ENCODE measurements around the gene VTI1A. TPM values are rescaled to one million over a fixed set of nuclear protein-coding genes. Genes with fewer than 3 reads are reported as not detected.
"Not testable (repeated sequence)": the region's sequence is repeated elsewhere in the genome, so short reads cannot be mapped to it uniquely, and the experiment has no call there.

The VTI1A gene
- polyA plus RNA-seq, 1 donor = 26.2 TPM

GRCh38 chr10:112542823-112543222, 95.8 kb downstream of the VTI1A start:
- not testable (repeated sequence) for DNase-seq

- DNase-seq = no peak
Observed at GRCh38 chr10:112546474-112546873, 99.5 kb downstream of the VTI1A start.

- DNase-seq = no peak
Observed at GRCh38 chr10:112548535-112549276, 101.7 kb downstream of the VTI1A start.

- no peak for DNase-seq
Observed at GRCh38 chr10:112552593-112553110, 105.6 kb downstream of the VTI1A start.

GRCh38 chr10:112553315-112553714, 106.3 kb downstream of the VTI1A start:
- DNase-seq = no peak

- DNase-seq = no peak
Observed at GRCh38 chr10:112554263-112554662, 107.2 kb downstream of the VTI1A start.

- DNase-seq = no peak
Observed at GRCh38 chr10:112557197-112557596, 110.2 kb downstream of the VTI1A start.

GRCh38 chr10:112558476-112559142, 111.6 kb downstream of the VTI1A start:
- no peak for DNase-seq

- DNase-seq = no peak
Observed at GRCh38 chr10:112559349-112559748, 112.3 kb downstream of the VTI1A start.

GRCh38 chr10:112562122-112562521, 115.1 kb downstream of the VTI1A start:
- DNase-seq = no peak

GRCh38 chr10:112562809-112563663, 116.0 kb downstream of the VTI1A start:
- no peak for DNase-seq

- DNase-seq = no peak
Observed at GRCh38 chr10:112564337-112564736, 117.3 kb downstream of the VTI1A start.

- peak; percentile 79 for DNase-seq
Observed at GRCh38 chr10:112565434-112566053, 118.5 kb downstream of the VTI1A start.

- no peak for DNase-seq
Observed at GRCh38 chr10:112570585-112570984, 123.6 kb downstream of the VTI1A start.

- DNase-seq = no peak
Observed at GRCh38 chr10:112579578-112579977, 132.6 kb downstream of the VTI1A start.

- no peak for DNase-seq
Observed at GRCh38 chr10:112580267-112580666, 133.3 kb downstream of the VTI1A start.

GRCh38 chr10:112581921-112582320, 134.9 kb downstream of the VTI1A start:
- no peak for DNase-seq

- no peak for DNase-seq
Observed at GRCh38 chr10:112583236-112583939, 136.4 kb downstream of the VTI1A start.

- DNase-seq = no peak
Observed at GRCh38 chr10:112584276-112584675, 137.3 kb downstream of the VTI1A start.

- DNase-seq = no peak
Observed at GRCh38 chr10:112585126-112585525, 138.1 kb downstream of the VTI1A start.

GRCh38 chr10:112585960-112586359, 138.9 kb downstream of the VTI1A start:
- DNase-seq = no peak
